ENCODE measurements around the gene TRIM24. TPM values are rescaled to one million over a fixed set of nuclear protein-coding genes. Genes with fewer than 3 reads are reported as not detected.

Gene TRIM24
- total RNA-seq, 1 experiment from 2014 or later: 10.2 TPM

DNA sequence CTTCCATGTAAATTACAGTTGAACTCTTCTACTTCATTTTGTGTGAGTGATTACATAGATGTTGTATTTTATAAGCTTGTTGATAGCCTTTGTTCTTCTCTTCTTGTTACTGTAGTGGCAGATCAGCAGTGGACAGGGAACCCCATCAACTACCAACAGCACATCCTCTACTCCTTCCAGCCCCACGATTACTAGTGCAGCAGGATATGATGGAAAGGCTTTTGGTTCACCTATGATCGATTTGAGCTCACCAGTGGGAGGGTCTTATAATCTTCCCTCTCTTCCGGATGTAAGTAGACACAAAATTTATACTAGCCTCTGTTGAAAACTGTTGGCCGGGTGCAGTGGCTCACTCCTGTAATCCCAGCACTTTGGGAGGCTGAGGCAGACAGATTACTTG, 110.7 kb downstream of the TRIM24 start:
- no peak overlapping the region for H3K27ac Mint-ChIP-seq (ENCODE audit: low read depth, unreplicated experiment)
- BruUV-seq (replicated peaks): no TSS peak
- peaks cover 3% of the 10 kb centered on the region for H3K9me3 Mint-ChIP-seq (ENCODE audit: unreplicated experiment)
- ChIA-PET POLR2A (interaction anchor here (1.0 kb wide), 1 partner anchor 24 kb away, joined by 3 read pairs; no protein-coding TSS in a partner anchor), CTCF (interaction anchor here (0.7 kb wide), 1 partner anchor 11 kb away, joined by 3 read pairs; no protein-coding TSS in a partner anchor)
- TF ChIP-seq, protein P1, sequence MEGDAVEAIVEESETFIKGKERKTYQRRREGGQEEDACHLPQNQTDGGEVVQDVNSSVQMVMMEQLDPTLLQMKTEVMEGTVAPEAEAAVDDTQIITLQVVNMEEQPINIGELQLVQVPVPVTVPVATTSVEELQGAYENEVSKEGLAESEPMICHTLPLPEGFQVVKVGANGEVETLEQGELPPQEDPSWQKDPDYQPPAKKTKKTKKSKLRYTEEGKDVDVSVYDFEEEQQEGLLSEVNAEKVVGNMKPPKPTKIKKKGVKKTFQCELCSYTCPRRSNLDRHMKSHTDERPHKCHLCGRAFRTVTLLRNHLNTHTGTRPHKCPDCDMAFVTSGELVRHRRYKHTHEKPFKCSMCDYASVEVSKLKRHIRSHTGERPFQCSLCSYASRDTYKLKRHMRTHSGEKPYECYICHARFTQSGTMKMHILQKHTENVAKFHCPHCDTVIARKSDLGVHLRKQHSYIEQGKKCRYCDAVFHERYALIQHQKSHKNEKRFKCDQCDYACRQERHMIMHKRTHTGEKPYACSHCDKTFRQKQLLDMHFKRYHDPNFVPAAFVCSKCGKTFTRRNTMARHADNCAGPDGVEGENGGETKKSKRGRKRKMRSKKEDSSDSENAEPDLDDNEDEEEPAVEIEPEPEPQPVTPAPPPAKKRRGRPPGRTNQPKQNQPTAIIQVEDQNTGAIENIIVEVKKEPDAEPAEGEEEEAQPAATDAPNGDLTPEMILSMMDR (IDR thresholded peaks at IDR 0.05; ENCODE audit: unreplicated experiment): no peak
- H3K4me3 Mint-ChIP-seq (ENCODE audit: unreplicated experiment): no peak overlapping the region
- peaks cover 44% of the 10 kb centered on the region for H3K36me3 Mint-ChIP-seq (ENCODE audit: insufficient read depth, unreplicated experiment)
- no peaks in the 10 kb centered on the region for H3K4me1 Mint-ChIP-seq (ENCODE audit: insufficient read depth, unreplicated experiment)
- no peaks in the 10 kb centered on the region for H3K27me3 Mint-ChIP-seq (ENCODE audit: insufficient read depth, unreplicated experiment)
- intact Hi-C loops (cut with micrococcal nuclease): no loop called here
- no peak for DNase-seq (ENCODE audit: unreplicated experiment)

DNA sequence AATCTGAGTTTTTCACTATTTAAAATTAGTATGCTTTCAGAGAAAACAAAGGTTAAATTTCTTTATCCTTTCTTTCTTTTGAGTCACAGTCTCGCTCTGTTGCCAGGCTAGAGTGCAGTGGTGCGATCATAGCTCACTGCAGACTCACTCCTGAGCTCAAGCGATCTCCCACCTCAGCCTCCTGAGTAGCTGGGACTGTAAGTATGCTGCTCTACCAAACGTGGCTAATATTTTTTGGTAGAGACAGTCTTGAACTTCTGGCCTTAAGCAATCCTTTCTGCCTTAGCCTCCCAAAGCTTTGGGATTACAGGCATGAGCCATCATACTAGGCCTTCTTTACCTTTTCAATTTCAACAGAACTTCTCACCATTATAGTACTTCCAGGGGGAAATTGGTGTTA, 113.7 kb downstream of the TRIM24 start:
- Mint-ChIP-seq H3K4me1 (ENCODE audit: insufficient read depth, unreplicated experiment) (no peaks in the 10 kb centered on the region), H3K36me3 (ENCODE audit: insufficient read depth, unreplicated experiment) (peaks cover 30% of the 10 kb centered on the region), H3K27ac (ENCODE audit: low read depth, unreplicated experiment) (no peak overlapping the region), H3K27me3 (ENCODE audit: insufficient read depth, unreplicated experiment) (no peaks in the 10 kb centered on the region), H3K4me3 (ENCODE audit: unreplicated experiment) (no peak overlapping the region), H3K9me3 (ENCODE audit: unreplicated experiment) (no peaks in the 10 kb centered on the region)
- ChIA-PET POLR2A (interaction anchor here (0.5 to 0.8 kb wide), 2 partner anchors 21 to 67 kb away, joined by 3 read pairs; no protein-coding TSS in a partner anchor), CTCF (interaction anchor here (0.9 kb wide), 1 partner anchor 412 kb away, joined by 3 read pairs; no protein-coding TSS in a partner anchor)
- intact Hi-C loops (cut with micrococcal nuclease): no loop called here
- TF ChIP-seq, protein P1 (IDR thresholded peaks at IDR 0.05; ENCODE audit: unreplicated experiment): no peak
- DNase-seq (ENCODE audit: unreplicated experiment): no peak
- no TSS peak for BruUV-seq (replicated peaks)

DNA sequence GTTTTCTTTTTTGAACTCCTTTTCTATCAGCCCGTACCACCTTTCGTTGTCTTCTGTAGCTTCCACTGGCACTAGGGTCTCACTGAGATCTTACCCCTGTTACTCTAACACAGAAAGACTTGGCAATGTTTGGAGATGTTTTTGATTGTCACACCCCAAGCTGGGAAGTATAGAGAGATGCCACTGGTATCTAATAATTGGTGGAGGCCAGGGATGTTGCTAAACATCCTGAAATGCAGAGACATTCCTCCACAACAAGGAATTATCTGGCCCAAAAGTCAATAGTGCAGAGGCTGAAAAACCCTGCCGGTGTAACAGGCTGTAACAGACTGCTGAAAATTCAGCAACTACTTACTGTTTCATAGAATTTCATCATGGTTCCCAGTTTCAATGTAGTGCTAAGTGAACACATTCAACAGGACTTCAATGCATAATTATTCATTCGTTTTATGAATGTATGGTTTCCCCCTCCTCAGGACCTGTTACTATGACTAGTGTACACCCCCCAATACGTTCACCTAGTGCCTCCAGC, 115.9 kb downstream of the TRIM24 start:
- H3K27ac Mint-ChIP-seq (ENCODE audit: low read depth, unreplicated experiment): no peak overlapping the region
- DNase-seq (ENCODE audit: unreplicated experiment): no peak
- POLR2A ChIA-PET: no interaction called here
- CTCF ChIA-PET: interaction anchor here (0.8 kb wide), 1 partner anchor 691 kb away, joined by 3 read pairs; no protein-coding TSS in a partner anchor
- no peak overlapping the region for H3K4me3 Mint-ChIP-seq (ENCODE audit: unreplicated experiment)
- no peaks in the 10 kb centered on the region for H3K9me3 Mint-ChIP-seq (ENCODE audit: unreplicated experiment)
- intact Hi-C loops (cut with micrococcal nuclease): no loop called here
- peaks cover 38% of the 10 kb centered on the region for H3K36me3 Mint-ChIP-seq (ENCODE audit: insufficient read depth, unreplicated experiment)
- H3K27me3 Mint-ChIP-seq (ENCODE audit: insufficient read depth, unreplicated experiment): no peaks in the 10 kb centered on the region
- TF ChIP-seq, protein P1 (IDR thresholded peaks at IDR 0.05; ENCODE audit: unreplicated experiment): no peak
- BruUV-seq (replicated peaks): no TSS peak
- no peaks in the 10 kb centered on the region for H3K4me1 Mint-ChIP-seq (ENCODE audit: insufficient read depth, unreplicated experiment)

DNA sequence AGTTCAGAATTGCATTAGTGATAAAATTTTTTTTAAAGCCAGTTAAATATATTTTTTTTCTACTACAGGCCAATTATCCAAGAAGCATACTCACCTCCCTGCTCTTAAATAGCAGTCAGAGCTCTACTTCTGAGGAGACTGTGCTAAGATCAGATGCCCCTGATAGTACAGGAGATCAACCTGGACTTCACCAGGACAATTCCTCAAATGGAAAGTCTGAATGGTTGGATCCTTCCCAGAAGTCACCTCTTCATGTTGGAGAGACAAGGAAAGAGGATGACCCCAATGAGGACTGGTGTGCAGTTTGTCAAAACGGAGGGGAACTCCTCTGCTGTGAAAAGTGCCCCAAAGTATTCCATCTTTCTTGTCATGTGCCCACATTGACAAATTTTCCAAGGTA, 119.1 kb downstream of the TRIM24 start:
- CTCF ChIA-PET: interaction anchor here (0.5 kb wide), 1 partner anchor 31 kb away, joined by 3 read pairs; no protein-coding TSS in a partner anchor

More for the DNA sequence above, 119.1 kb downstream of the TRIM24 start:
- POLR2A ChIA-PET: no interaction called here
- intact Hi-C loops (cut with micrococcal nuclease): no loop called here
- no peaks in the 10 kb centered on the region for H3K4me1 Mint-ChIP-seq (ENCODE audit: insufficient read depth, unreplicated experiment)
- H3K4me3 Mint-ChIP-seq (ENCODE audit: unreplicated experiment): no peak overlapping the region
- no peaks in the 10 kb centered on the region for H3K9me3 Mint-ChIP-seq (ENCODE audit: unreplicated experiment)
- no peak overlapping the region for H3K27ac Mint-ChIP-seq (ENCODE audit: low read depth, unreplicated experiment)
- no TSS peak for BruUV-seq (replicated peaks)
- H3K36me3 Mint-ChIP-seq (ENCODE audit: insufficient read depth, unreplicated experiment): peaks cover 43% of the 10 kb centered on the region
- H3K27me3 Mint-ChIP-seq (ENCODE audit: insufficient read depth, unreplicated experiment): no peaks in the 10 kb centered on the region
- TF ChIP-seq, protein P1 (IDR thresholded peaks at IDR 0.05; ENCODE audit: unreplicated experiment): no peak
- no peak for DNase-seq (ENCODE audit: unreplicated experiment)
